ENCODE results near the gene PDXK. TPM values are rescaled to one million over a fixed set of nuclear protein-coding genes. Genes with fewer than 3 reads are reported as not detected.

The PDXK gene
- total and polyA plus RNA-seq, 2 of the 13 experiments (the other 11 are each of a cell fraction or from before 2014, with no cell fraction given), result 114 to 184 TPM

- in situ Hi-C loops (cut with HindIII; ENCODE audit: extremely low pct_ligation_motif_present, low pct_unique_long_range_greater_than_20kb), result loop anchor here (5.0 kb wide), 1 partner anchor 127 kb away; no protein-coding TSS in a partner anchor
- no peak overlapping the region for H3K27ac ChIP-seq (ENCODE audit: extremely low read length, insufficient read depth, low read length)
- H2AFZ ChIP-seq (ENCODE audit: low read length), result no peak overlapping the region
Observed at GRCh38 chr21:43809853-43810504, 91.0 kb downstream of the PDXK start.

More at GRCh38 chr21:43809853-43810504, 91.0 kb downstream of the PDXK start:
- no peak for TF ChIP-seq ZNF496 (CRISPR knock-in tag; IDR thresholded peaks at IDR 0.05; ENCODE audit: insufficient replicate concordance)
- TF ChIP-seq CCDC6 (CRISPR knock-in tag; IDR thresholded peaks at IDR 0.05), result no peak
- TF ChIP-seq RFX3 (CRISPR knock-in tag; IDR thresholded peaks at IDR 0.05), result no peak
- TF ChIP-seq, protein P1, sequence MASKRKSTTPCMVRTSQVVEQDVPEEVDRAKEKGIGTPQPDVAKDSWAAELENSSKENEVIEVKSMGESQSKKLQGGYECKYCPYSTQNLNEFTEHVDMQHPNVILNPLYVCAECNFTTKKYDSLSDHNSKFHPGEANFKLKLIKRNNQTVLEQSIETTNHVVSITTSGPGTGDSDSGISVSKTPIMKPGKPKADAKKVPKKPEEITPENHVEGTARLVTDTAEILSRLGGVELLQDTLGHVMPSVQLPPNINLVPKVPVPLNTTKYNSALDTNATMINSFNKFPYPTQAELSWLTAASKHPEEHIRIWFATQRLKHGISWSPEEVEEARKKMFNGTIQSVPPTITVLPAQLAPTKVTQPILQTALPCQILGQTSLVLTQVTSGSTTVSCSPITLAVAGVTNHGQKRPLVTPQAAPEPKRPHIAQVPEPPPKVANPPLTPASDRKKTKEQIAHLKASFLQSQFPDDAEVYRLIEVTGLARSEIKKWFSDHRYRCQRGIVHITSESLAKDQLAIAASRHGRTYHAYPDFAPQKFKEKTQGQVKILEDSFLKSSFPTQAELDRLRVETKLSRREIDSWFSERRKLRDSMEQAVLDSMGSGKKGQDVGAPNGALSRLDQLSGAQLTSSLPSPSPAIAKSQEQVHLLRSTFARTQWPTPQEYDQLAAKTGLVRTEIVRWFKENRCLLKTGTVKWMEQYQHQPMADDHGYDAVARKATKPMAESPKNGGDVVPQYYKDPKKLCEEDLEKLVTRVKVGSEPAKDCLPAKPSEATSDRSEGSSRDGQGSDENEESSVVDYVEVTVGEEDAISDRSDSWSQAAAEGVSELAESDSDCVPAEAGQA (IDR thresholded peaks at IDR 0.05; ENCODE audit: low read depth), result no peak
- TF ChIP-seq, protein P1 (CRISPR knock-in tag; IDR thresholded peaks at IDR 0.05; ENCODE audit: borderline replicate concordance), result no peak
- no peak for TF ChIP-seq POLR2AphosphoS2 (IDR thresholded peaks at IDR 0.05; ENCODE audit: low read depth, low read length)
- TF ChIP-seq RFX1 (IDR thresholded peaks at IDR 0.05), result no peak
- TF ChIP-seq ZNF224 (CRISPR knock-in tag; IDR thresholded peaks at IDR 0.05), result no peak
- no peak for TF ChIP-seq SALL1 (CRISPR knock-in tag; IDR thresholded peaks at IDR 0.05)
- TF ChIP-seq ZSCAN22 (CRISPR knock-in tag; IDR thresholded peaks at IDR 0.05), result no peak
- TF ChIP-seq HOXA9 (CRISPR knock-in tag; IDR thresholded peaks at IDR 0.05; ENCODE audit: borderline replicate concordance), result no peak
- TF ChIP-seq ZNF777 (CRISPR knock-in tag; IDR thresholded peaks at IDR 0.05), result no peak
- no peak for TF ChIP-seq NCOR1 (IDR thresholded peaks at IDR 0.05; ENCODE audit: borderline replicate concordance, low read length)
- Histone ChIP-seq H4K20me1 (ENCODE audit: insufficient read depth, low read length) (no peaks in the 10 kb centered on the region), H3K9me3 (ENCODE audit: low read length) (no peaks in the 10 kb centered on the region), H3K36me3 (replicated peaks in 1 of 2; ENCODE audit: control insufficient read depth in 1 of 2, insufficient read depth in 2 of 2, low read length in 2 of 2) (peaks cover 1 to 4% of the 10 kb centered on the region in 2 experiments; a peak in 2 of 5 replicates), H3K79me2 (ENCODE audit: insufficient read depth, low read length) (no peaks in the 10 kb centered on the region), H3K9ac (ENCODE audit: insufficient read depth, low read depth, low read length) (no peak overlapping the region), H3K27me3 (ENCODE audit: control insufficient read depth in 1 of 2, insufficient read depth in 2 of 2, low read length in 2 of 2) (peaks cover 0 to 2% of the 10 kb centered on the region in 2 experiments; a peak in 2 of 5 replicates), H3K4me2 (ENCODE audit: low read depth, low read length) (no peak overlapping the region), H3K4me1 (ENCODE audit: insufficient read depth, low read length) (peaks cover 40% of the 10 kb centered on the region), H3K4me3 (replicated peaks in 1 of 3; ENCODE audit: insufficient read depth in 1 of 3, low read depth in 2 of 3, low read length in 3 of 3) (no peak overlapping the region)
- ChIA-PET CTCF (ENCODE audit: low intra/inter-chr PET ratio, low total read pairs) (interaction anchor here (1.1 to 2.1 kb wide), 4 partner anchors 101 to 166 kb away, joined by 3 to 11 read pairs (median 10); no protein-coding TSS in a partner anchor), POLR2A (no interaction called here)
- FAIRE-seq (no peak), DNase-seq (ENCODE audit: low spot score) (no peak), ATAC-seq (no peak)
- intact Hi-C loops (cut with micrococcal nuclease; ENCODE audit: unreplicated experiment), result loop anchor here (2.0 to 10.0 kb wide), 2 partner anchors 105 to 129 kb away; no protein-coding TSS in a partner anchor
- WGBS (ENCODE audit: low lambda C conversion rate), result 82% methylated on average over 18 of the region's 26 CpGs
- no TSS peak for BruUV-seq (replicated peaks)

All from HepG2 (cell line).